GM20000 (cell line): Measurements from ENCODE around the gene HDGFL2.

Source experiments
- DNase-seq: peaks from one replicate; pipeline ENCODE4 v3.0.0; 2012; ENCODE audit warnings: low spot score
- CTCF ChIP-seq: IDR thresholded peaks from 2 replicates; pipeline ENCODE4 v1.5.1; 2012; ENCODE audit warnings: mild to moderate bottlenecking, control low read depth; ENCODE audit errors: extremely low read depth, missing control alignments

The HDGFL2 gene

GRCh38 chr19:4446704-4447200 lies 25.3 kb upstream of the HDGFL2 start:
- DNase-seq: no peak
- TF ChIP-seq CTCF: no peak

- no peak for TF ChIP-seq CTCF
- no peak for DNase-seq
Measured at GRCh38 chr19:4447327-4448146, 24.6 kb upstream of the HDGFL2 start.

GRCh38 chr19:4448147-4448985 lies 23.7 kb upstream of the HDGFL2 start:
- no peak for DNase-seq
- no peak for TF ChIP-seq CTCF

GRCh38 chr19:4449022-4449638 lies 23.0 kb upstream of the HDGFL2 start:
- DNase-seq: no peak
- no peak for TF ChIP-seq CTCF

- no peak for DNase-seq
- no peak for TF ChIP-seq CTCF
Measured at GRCh38 chr19:4449639-4450028, 22.5 kb upstream of the HDGFL2 start.

- DNase-seq: no peak
- no peak for TF ChIP-seq CTCF
Measured at GRCh38 chr19:4452230-4452990, 19.7 kb upstream of the HDGFL2 start.
